ENCODE data around the gene TTLL11.

- TF ChIP-seq, protein P1, sequence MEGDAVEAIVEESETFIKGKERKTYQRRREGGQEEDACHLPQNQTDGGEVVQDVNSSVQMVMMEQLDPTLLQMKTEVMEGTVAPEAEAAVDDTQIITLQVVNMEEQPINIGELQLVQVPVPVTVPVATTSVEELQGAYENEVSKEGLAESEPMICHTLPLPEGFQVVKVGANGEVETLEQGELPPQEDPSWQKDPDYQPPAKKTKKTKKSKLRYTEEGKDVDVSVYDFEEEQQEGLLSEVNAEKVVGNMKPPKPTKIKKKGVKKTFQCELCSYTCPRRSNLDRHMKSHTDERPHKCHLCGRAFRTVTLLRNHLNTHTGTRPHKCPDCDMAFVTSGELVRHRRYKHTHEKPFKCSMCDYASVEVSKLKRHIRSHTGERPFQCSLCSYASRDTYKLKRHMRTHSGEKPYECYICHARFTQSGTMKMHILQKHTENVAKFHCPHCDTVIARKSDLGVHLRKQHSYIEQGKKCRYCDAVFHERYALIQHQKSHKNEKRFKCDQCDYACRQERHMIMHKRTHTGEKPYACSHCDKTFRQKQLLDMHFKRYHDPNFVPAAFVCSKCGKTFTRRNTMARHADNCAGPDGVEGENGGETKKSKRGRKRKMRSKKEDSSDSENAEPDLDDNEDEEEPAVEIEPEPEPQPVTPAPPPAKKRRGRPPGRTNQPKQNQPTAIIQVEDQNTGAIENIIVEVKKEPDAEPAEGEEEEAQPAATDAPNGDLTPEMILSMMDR (IDR thresholded peaks at IDR 0.05; ENCODE audit: low read depth, low read length, poor library complexity, severe bottlenecking) = no peak
- no peak for TF ChIP-seq EZH2phosphoT487 (IDR thresholded peaks at IDR 0.05; ENCODE audit: borderline replicate concordance, low read length)
These were observed 22.9 kb upstream of the TTLL11 start for GRCh38 chr9:122116040-122116439.

Data from DOHH2 (cell line).